Chondrocyte (in vitro differentiated cells): ENCODE measurements around the gene HDAC9. TPM values are rescaled to one million over a fixed set of nuclear protein-coding genes. Genes with fewer than 3 reads are reported as not detected.

Experiments
- DNase-seq: peaks from one replicate; pipeline ENCODE4 v3.0.0; 2021; ENCODE audit warnings: mixed read lengths, low spot score
- H3K27ac Mint-ChIP-seq: one replicate; pipeline ENCODE4 v1.8.0; 2021; ENCODE audit warnings: mild to moderate bottlenecking, moderate library complexity, mixed read lengths; ENCODE audit not compliant: unreplicated experiment
- H3K27me3 Mint-ChIP-seq: 2 replicates; pipeline ENCODE4 v1.8.0; 2021; ENCODE audit warnings: low read depth, mixed read lengths
- H3K36me3 Mint-ChIP-seq: 2 replicates; pipeline ENCODE4 v1.8.0; 2021; ENCODE audit warnings: low read depth, mixed read lengths
- H3K4me1 Mint-ChIP-seq: 2 replicates; pipeline ENCODE4 v1.8.0; 2021; ENCODE audit warnings: low read depth, mild to moderate bottlenecking, mixed read lengths
- H3K4me3 Mint-ChIP-seq: one replicate; pipeline ENCODE4 v1.8.0; 2021; ENCODE audit warnings: mild to moderate bottlenecking, moderate library complexity, mixed read lengths; ENCODE audit not compliant: unreplicated experiment
- H3K9me3 Mint-ChIP-seq: 2 replicates; pipeline ENCODE4 v1.8.0; 2021; ENCODE audit warnings: low read depth, mixed read lengths
- CTCF ChIP-seq: fragments of 200-600 bp; sonication (generic); IDR thresholded peaks from 2 replicates; pipeline ENCODE4 v1.5.0; 2021; ENCODE audit warnings: antibody characterized with exemption, mild to moderate bottlenecking, moderate library complexity
- total RNA-seq: library from RNA; stranded (reverse); gene quantifications from 3 replicates; pipeline ENCODE4 v1.2.1, GENCODE V29; 2021

The HDAC9 gene
- total RNA-seq, 1 donor from 2014 or later, result 5.9 TPM

- no peak for TF ChIP-seq CTCF
- H3K9me3 Mint-ChIP-seq, result peaks cover 2% of the 10 kb centered on the region
- DNase-seq, result no peak
- H3K27ac Mint-ChIP-seq, result peak overlapping the region; percentile 90
- H3K27me3 Mint-ChIP-seq, result no peaks in the 10 kb centered on the region
- H3K4me1 Mint-ChIP-seq, result peaks cover 55% of the 10 kb centered on the region
- no peaks in the 10 kb centered on the region for H3K36me3 Mint-ChIP-seq
- no peak overlapping the region for H3K4me3 Mint-ChIP-seq
Measured at GRCh38 chr7:18505870-18506460, 10.4 kb downstream of the HDAC9 start.

GRCh38 chr7:18508443-18509427 is 13.2 kb downstream of the HDAC9 start:
- Mint-ChIP-seq H3K9me3 (peaks cover 2% of the 10 kb centered on the region), H3K27ac (peak overlapping the region; percentile 95), H3K4me3 (peak overlapping the region; percentile 50), H3K36me3 (no peaks in the 10 kb centered on the region), H3K4me1 (peaks cover 53% of the 10 kb centered on the region), H3K27me3 (no peaks in the 10 kb centered on the region)
- TF ChIP-seq CTCF, result no peak
- DNase-seq, result no peak

- Mint-ChIP-seq H3K4me3 (peak overlapping the region; percentile 50), H3K4me1 (peaks cover 53% of the 10 kb centered on the region), H3K9me3 (peaks cover 2% of the 10 kb centered on the region), H3K27me3 (no peaks in the 10 kb centered on the region), H3K36me3 (no peaks in the 10 kb centered on the region), H3K27ac (peak overlapping the region; percentile 95)
- DNase-seq, result no peak
- no peak for TF ChIP-seq CTCF
Measured at GRCh38 chr7:18509481-18509880, 13.9 kb downstream of the HDAC9 start.

GRCh38 chr7:18511351-18512140 is 16.0 kb downstream of the HDAC9 start:
- Mint-ChIP-seq H3K9me3 (peaks cover 5% of the 10 kb centered on the region), H3K27ac (no peak overlapping the region), H3K4me3 (no peak overlapping the region)

More at GRCh38 chr7:18511351-18512140, 16.0 kb downstream of the HDAC9 start:
- Mint-ChIP-seq H3K36me3 (no peaks in the 10 kb centered on the region), H3K4me1 (peaks cover 49% of the 10 kb centered on the region), H3K27me3 (no peaks in the 10 kb centered on the region)
- DNase-seq, result no peak
- no peak for TF ChIP-seq CTCF
